Activated naive CD4-positive, alpha-beta T cell treated with anti-CD3 and anti-CD28 coated beads, Interleukin-2, amount 50 U/mL, for 24 hours (primary cell): ENCODE measurements around the gene TMC2.

Experiments used
- H3K27ac Mint-ChIP-seq: one replicate; pipeline ENCODE4 v1.8.0; 2021; ENCODE audit warnings: mild to moderate bottlenecking, mixed read lengths
- H3K27me3 Mint-ChIP-seq: one replicate; pipeline ENCODE4 v1.8.0; 2021; ENCODE audit warnings: mixed read lengths
- H3K36me3 Mint-ChIP-seq: one replicate; pipeline ENCODE4 v1.8.0; 2021; ENCODE audit warnings: mixed read lengths
- H3K4me1 Mint-ChIP-seq: one replicate; pipeline ENCODE4 v1.8.0; 2021; ENCODE audit warnings: mixed read lengths
- H3K4me3 Mint-ChIP-seq: one replicate; pipeline ENCODE4 v1.8.0; 2021; ENCODE audit warnings: mild to moderate bottlenecking, mixed read lengths
- H3K9me3 Mint-ChIP-seq: one replicate; pipeline ENCODE4 v1.8.0; 2021; ENCODE audit warnings: mixed read lengths

The TMC2 gene

GRCh38 chr20:2625062-2625461 is 88.7 kb downstream of the TMC2 start:
- Mint-ChIP-seq H3K4me3 (no peak overlapping the region), H3K27me3 (peaks cover 7% of the 10 kb centered on the region), H3K27ac (no peak overlapping the region), H3K4me1 (no peaks in the 10 kb centered on the region), H3K9me3 (peaks cover 20% of the 10 kb centered on the region), H3K36me3 (no peaks in the 10 kb centered on the region)

GRCh38 chr20:2626853-2627541 is 90.6 kb downstream of the TMC2 start:
- H3K27me3 Mint-ChIP-seq = peaks cover 7% of the 10 kb centered on the region
- H3K36me3 Mint-ChIP-seq = peaks cover 5% of the 10 kb centered on the region
- H3K27ac Mint-ChIP-seq = no peak overlapping the region
- no peak overlapping the region for H3K4me3 Mint-ChIP-seq
- H3K4me1 Mint-ChIP-seq = no peaks in the 10 kb centered on the region
- H3K9me3 Mint-ChIP-seq = peaks cover 32% of the 10 kb centered on the region

GRCh38 chr20:2631228-2631627 is 94.9 kb downstream of the TMC2 start:
- peaks cover 6% of the 10 kb centered on the region for H3K27me3 Mint-ChIP-seq
- no peak overlapping the region for H3K27ac Mint-ChIP-seq

GRCh38 chr20:2633381-2633780 is 97.0 kb downstream of the TMC2 start:
- Mint-ChIP-seq H3K27me3 (peaks cover 6% of the 10 kb centered on the region), H3K27ac (no peak overlapping the region), H3K4me1 (peaks cover 5% of the 10 kb centered on the region), H3K9me3 (peaks cover 20% of the 10 kb centered on the region), H3K36me3 (peaks cover 5% of the 10 kb centered on the region), H3K4me3 (no peak overlapping the region)

More at GRCh38 chr20:2631228-2631627, 94.9 kb downstream of the TMC2 start:
- H3K4me3 Mint-ChIP-seq = no peak overlapping the region
- peaks cover 21% of the 10 kb centered on the region for H3K9me3 Mint-ChIP-seq
- peaks cover 5% of the 10 kb centered on the region for H3K36me3 Mint-ChIP-seq
- no peaks in the 10 kb centered on the region for H3K4me1 Mint-ChIP-seq

- Mint-ChIP-seq H3K4me1 (peaks cover 5% of the 10 kb centered on the region), H3K27me3 (no peaks in the 10 kb centered on the region), H3K9me3 (no peaks in the 10 kb centered on the region), H3K4me3 (no peak overlapping the region), H3K36me3 (peaks cover 2% of the 10 kb centered on the region), H3K27ac (no peak overlapping the region)
Observed at GRCh38 chr20:2637246-2637645, 100.9 kb downstream of the TMC2 start.

- H3K27me3 Mint-ChIP-seq = no peaks in the 10 kb centered on the region
- peaks cover 5% of the 10 kb centered on the region for H3K4me1 Mint-ChIP-seq
- H3K36me3 Mint-ChIP-seq = peaks cover 5% of the 10 kb centered on the region
- no peaks in the 10 kb centered on the region for H3K9me3 Mint-ChIP-seq
- H3K4me3 Mint-ChIP-seq = no peak overlapping the region
- H3K27ac Mint-ChIP-seq = peak overlapping the region; percentile 12
Observed at GRCh38 chr20:2640260-2640659, 103.9 kb downstream of the TMC2 start.

- H3K27me3 Mint-ChIP-seq = no peaks in the 10 kb centered on the region
- no peaks in the 10 kb centered on the region for H3K9me3 Mint-ChIP-seq
- no peak overlapping the region for H3K4me3 Mint-ChIP-seq
- H3K36me3 Mint-ChIP-seq = peaks cover 5% of the 10 kb centered on the region
- H3K4me1 Mint-ChIP-seq = peaks cover 5% of the 10 kb centered on the region
- no peak overlapping the region for H3K27ac Mint-ChIP-seq
Observed at GRCh38 chr20:2640899-2641298, 104.5 kb downstream of the TMC2 start.

GRCh38 chr20:2643708-2644107 is 107.3 kb downstream of the TMC2 start:
- Mint-ChIP-seq H3K27me3 (no peaks in the 10 kb centered on the region), H3K9me3 (no peaks in the 10 kb centered on the region), H3K4me1 (peaks cover 6% of the 10 kb centered on the region), H3K4me3 (no peak overlapping the region), H3K36me3 (peaks cover 5% of the 10 kb centered on the region), H3K27ac (peak overlapping the region; percentile 21)

- Mint-ChIP-seq H3K9me3 (no peaks in the 10 kb centered on the region), H3K4me1 (peaks cover 51% of the 10 kb centered on the region), H3K27me3 (no peaks in the 10 kb centered on the region), H3K36me3 (peaks cover 24% of the 10 kb centered on the region), H3K27ac (peak within 1 kb of the TSS; percentile 95), H3K4me3 (peak within 1 kb of the TSS; percentile 91)
Observed at GRCh38 chr20:2651772-2652723, 115.7 kb downstream of the TMC2 start, which contains the start of gene NOP56. Gene NOP56 (plus strand): TSS chr20:2652632. CDS start chr20:2652661, 29 bp downstream.

GRCh38 chr20:2652724-2653555 is 116.6 kb downstream of the TMC2 start:
- Mint-ChIP-seq H3K27me3 (no peaks in the 10 kb centered on the region), H3K27ac (peak overlapping the region; percentile 95), H3K36me3 (peaks cover 24% of the 10 kb centered on the region), H3K4me3 (peak overlapping the region; percentile 89), H3K9me3 (no peaks in the 10 kb centered on the region), H3K4me1 (peaks cover 51% of the 10 kb centered on the region)

GRCh38 chr20:2653556-2654383 is 117.4 kb downstream of the TMC2 start:
- H3K27me3 Mint-ChIP-seq = no peaks in the 10 kb centered on the region
- peak overlapping the region; percentile 93 for H3K27ac Mint-ChIP-seq
- no peaks in the 10 kb centered on the region for H3K9me3 Mint-ChIP-seq
- peaks cover 52% of the 10 kb centered on the region for H3K4me1 Mint-ChIP-seq
- peak overlapping the region; percentile 89 for H3K4me3 Mint-ChIP-seq
- H3K36me3 Mint-ChIP-seq = peaks cover 28% of the 10 kb centered on the region

- Mint-ChIP-seq H3K4me3 (peak overlapping the region; percentile 89), H3K36me3 (peaks cover 32% of the 10 kb centered on the region), H3K4me1 (peaks cover 55% of the 10 kb centered on the region), H3K27ac (peak overlapping the region; percentile 93), H3K27me3 (no peaks in the 10 kb centered on the region), H3K9me3 (no peaks in the 10 kb centered on the region)
Observed at GRCh38 chr20:2654384-2654822, 118.0 kb downstream of the TMC2 start.

GRCh38 chr20:2654831-2655230 is 118.5 kb downstream of the TMC2 start:
- Mint-ChIP-seq H3K4me1 (peaks cover 51% of the 10 kb centered on the region), H3K27ac (peak overlapping the region; percentile 93), H3K9me3 (no peaks in the 10 kb centered on the region), H3K4me3 (peak overlapping the region; percentile 89), H3K27me3 (no peaks in the 10 kb centered on the region), H3K36me3 (peaks cover 32% of the 10 kb centered on the region)

- no peaks in the 10 kb centered on the region for H3K27me3 Mint-ChIP-seq
- peak overlapping the region; percentile 93 for H3K27ac Mint-ChIP-seq
- peaks cover 32% of the 10 kb centered on the region for H3K36me3 Mint-ChIP-seq
Observed at GRCh38 chr20:2655331-2656116, 119.2 kb downstream of the TMC2 start.

More at GRCh38 chr20:2655331-2656116, 119.2 kb downstream of the TMC2 start:
- H3K4me1 Mint-ChIP-seq = peaks cover 45% of the 10 kb centered on the region
- no peaks in the 10 kb centered on the region for H3K9me3 Mint-ChIP-seq
- peak overlapping the region; percentile 89 for H3K4me3 Mint-ChIP-seq
